HG02885 (cell line): ENCODE results near the gene OBP2B.
"Not testable (repeated sequence)": the region's sequence is repeated elsewhere in the genome, so short reads cannot be mapped to it uniquely, and the experiment has no call there.

ENCODE experiments used
- ATAC-seq: cut with Tn5 transposase; IDR thresholded peaks from one replicate; pipeline ENCODE4 v1.9.1; 2021; ENCODE audit warnings: mild to moderate bottlenecking; ENCODE audit not compliant: unreplicated experiment, poor library complexity

OBP2B gene

GRCh38 chr9:133238851-133239532 is 29.9 kb upstream of the OBP2B start:
- no peak for ATAC-seq

- no peak for ATAC-seq
Measured at GRCh38 chr9:133238272-133238850, 29.3 kb upstream of the OBP2B start.

GRCh38 chr9:133237035-133237731 is 28.1 kb upstream of the OBP2B start:
- ATAC-seq: no peak

GRCh38 chr9:133236291-133237034 is 27.4 kb upstream of the OBP2B start:
- not testable (repeated sequence) for ATAC-seq

- no peak for ATAC-seq
Measured at GRCh38 chr9:133235549-133236222, 26.6 kb upstream of the OBP2B start.

- no peak for ATAC-seq
Measured at GRCh38 chr9:133234577-133235322, 25.7 kb upstream of the OBP2B start.

- no peak for ATAC-seq
Measured at GRCh38 chr9:133233681-133234432, 24.8 kb upstream of the OBP2B start.

- not testable (repeated sequence) for ATAC-seq
Measured at GRCh38 chr9:133231934-133232568, 23.0 kb upstream of the OBP2B start.

GRCh38 chr9:133230514-133230913 is 21.5 kb upstream of the OBP2B start:
- not testable (repeated sequence) for ATAC-seq

GRCh38 chr9:133230093-133230492 is 21.0 kb upstream of the OBP2B start:
- ATAC-seq: no peak

- not testable (repeated sequence) for ATAC-seq
Measured at GRCh38 chr9:133228474-133229193, 19.6 kb upstream of the OBP2B start.

- not testable (repeated sequence) for ATAC-seq
Measured at GRCh38 chr9:133227996-133228395, 18.9 kb upstream of the OBP2B start.

- no peak for ATAC-seq
Measured at GRCh38 chr9:133227242-133227860, 18.3 kb upstream of the OBP2B start.

- ATAC-seq: no peak
Measured at GRCh38 chr9:133226219-133227171, 17.4 kb upstream of the OBP2B start.

- ATAC-seq: no peak
Measured at GRCh38 chr9:133225171-133226011, 16.3 kb upstream of the OBP2B start.
